Renal cortex interstitium (tissue), 11 donors: Measurements from ENCODE around the gene CMIP. TPM values are rescaled to one million over a fixed set of nuclear protein-coding genes. Genes with fewer than 3 reads are reported as not detected.
"Not testable (repeated sequence)": the region's sequence is repeated elsewhere in the genome, so short reads cannot be mapped to it uniquely, and the experiment has no call there.

Experiments
- DNase-seq, 11 donors: peaks; one replicate each; pipeline ENCODE4 v3.0.0-alpha.2; 2013; ENCODE audit warnings: low read depth in 9 of 11, low spot score in 4 of 11; ENCODE audit errors: extremely low read depth in 1 of 11
- polyA plus RNA-seq, 3 donors: library from polyadenylated mRNA; unstranded; fragments of 120-200 nt; gene quantifications; one replicate each; pipeline ENCODE4 v1.2.1, GENCODE V29; 2013; ENCODE audit not compliant: insufficient read length in 3 of 3

Gene CMIP
- polyA plus RNA-seq, 3 donors: 41.0 to 55.1 (median 46.0) TPM

GRCh38 chr16:81565321-81566028 is 120.9 kb downstream of the CMIP start:
- DNase-seq: no peak

GRCh38 chr16:81566086-81567007 is 121.7 kb downstream of the CMIP start:
- DNase-seq: no peak

DNA sequence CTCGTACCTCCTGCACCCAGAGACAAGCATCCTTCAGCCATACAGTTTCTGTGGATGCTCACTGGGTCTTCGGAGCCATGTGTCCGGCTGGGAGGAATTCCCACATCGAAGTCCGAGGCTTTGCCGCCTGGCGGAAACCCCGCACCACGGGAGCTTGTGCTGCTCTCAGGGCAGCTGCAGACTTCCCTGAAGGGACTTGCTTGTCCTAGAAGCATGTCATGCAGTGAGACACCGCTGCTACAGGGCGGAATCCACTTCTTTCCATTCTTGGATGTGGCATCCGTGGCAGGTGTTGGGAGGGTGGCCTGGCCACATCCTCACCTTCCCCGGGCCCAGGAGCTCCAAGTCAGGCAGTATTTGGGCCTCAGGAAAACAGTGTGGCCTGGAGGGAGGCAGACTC is 122.5 kb downstream of the CMIP start:
- DNase-seq: no peak

DNA sequence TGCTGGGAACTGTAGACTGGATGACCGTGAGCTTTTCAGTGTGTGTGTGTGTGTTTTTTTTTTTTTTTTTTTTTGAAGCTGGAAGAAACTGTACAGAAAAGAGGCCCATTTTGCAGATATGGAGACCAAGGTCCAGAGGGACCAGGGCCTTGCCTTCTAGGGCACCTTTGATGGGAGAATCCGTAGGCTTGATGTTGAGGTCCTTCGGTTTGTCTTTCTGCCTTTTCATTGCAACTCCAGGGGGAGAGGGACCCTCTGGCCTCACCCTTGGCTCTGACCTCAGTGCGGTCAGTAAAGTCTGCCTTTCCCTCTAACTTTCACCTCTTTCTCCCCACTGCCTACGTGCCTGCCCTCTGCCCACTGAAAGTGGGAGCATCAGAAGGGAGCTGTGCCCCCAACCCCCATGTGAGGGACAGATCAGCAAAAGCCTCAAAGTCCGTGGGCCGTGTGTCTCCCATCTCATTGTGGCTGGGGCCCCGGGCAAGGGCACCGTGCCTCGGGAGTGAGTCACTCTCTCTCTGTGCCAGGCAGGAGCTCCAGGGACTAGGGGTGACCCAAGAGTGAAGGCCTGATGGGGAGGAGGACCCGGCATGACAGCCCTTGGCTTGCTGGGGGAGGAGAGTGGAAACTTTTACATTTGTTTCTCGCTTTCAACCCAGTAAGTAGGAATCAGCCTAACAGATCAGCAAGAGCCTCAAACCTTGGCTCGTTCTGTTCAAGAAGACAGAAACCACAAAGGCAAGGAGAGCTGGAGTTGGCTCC is 123.6 kb downstream of the CMIP start:
- no peak for DNase-seq

DNA sequence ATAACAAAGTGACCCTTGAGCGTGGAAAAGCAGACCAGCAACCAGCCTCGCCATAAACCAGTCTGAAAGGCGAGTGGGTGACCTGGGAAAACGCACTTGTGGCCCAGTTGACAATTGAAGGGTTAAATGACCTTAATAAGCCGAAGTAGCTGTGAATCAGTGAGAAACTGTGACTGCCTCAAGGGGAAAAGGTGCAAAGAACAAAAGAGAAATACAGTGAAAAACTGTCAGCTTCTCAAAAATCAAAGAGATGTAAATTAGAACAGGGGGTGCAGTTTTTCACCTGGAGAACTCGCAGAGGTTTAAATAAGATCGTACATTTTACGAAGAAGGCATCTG is 124.1 kb downstream of the CMIP start:
- DNase-seq: no peak

DNA sequence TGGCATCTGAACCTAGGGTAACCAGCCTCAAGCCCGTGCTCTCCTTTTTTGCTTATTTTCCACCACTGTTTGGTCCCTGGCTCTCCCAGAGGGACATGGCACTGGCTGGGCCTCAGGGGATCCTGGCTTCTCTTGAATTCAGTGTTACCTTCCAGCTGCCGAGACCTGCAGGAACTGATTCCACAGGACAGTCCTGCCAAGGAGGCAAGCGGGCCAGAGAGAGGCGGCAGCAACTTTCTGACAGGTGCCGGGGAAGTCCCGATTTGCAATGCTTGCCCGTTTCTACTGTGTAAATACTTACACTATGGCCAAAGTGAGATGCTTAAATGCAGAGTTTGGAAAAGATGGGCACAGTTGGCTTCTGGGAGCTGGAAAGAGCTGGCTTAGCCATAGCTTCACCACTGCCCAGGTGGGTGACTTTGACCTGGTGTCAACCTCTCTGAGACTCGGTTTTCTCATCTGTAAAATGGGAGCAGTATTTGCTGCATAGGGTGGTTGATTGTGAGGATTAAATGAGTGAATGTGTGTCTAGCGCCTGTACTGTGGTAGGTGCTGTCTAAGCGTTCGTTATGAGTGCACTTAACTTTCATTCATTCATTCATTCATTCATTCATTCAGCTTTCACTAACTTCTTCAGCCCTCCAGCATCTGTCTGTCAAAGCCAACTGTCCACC is 124.9 kb downstream of the CMIP start:
- no peak for DNase-seq

DNA sequence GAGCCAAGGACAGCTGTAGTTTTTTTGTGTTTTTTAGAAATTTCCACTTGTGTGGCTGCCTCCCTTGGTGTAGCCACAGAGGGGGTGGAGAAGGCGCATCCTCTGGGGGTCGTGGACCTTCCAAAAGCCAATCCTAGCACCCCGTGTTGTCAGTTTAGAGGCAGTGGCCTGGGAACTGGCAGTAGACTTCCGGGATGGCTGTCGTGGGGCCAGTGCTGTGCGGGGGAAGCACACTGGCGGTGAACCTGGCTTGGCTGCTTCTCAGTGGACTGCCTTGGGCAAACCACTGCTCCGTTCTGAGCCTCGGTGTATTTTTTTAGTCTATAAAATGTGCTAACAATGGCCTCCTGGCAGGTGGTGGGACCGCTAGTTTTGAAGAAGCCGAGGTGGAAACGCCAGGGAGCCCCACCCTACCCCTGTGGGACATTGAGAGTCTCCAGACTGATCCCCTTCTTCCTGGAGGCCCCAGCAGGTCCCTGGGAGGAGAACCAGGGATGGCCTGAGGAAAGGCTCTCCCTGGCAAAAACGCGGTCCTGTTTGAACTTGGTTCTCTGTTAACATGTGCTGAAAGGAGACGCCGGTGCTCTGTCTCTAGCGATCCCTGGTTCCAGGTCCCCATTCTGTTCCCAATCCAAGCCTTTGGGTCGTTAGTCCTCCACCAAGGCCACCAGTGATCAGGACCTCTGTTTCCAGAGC is 125.7 kb downstream of the CMIP start:
- no peak for DNase-seq

DNA sequence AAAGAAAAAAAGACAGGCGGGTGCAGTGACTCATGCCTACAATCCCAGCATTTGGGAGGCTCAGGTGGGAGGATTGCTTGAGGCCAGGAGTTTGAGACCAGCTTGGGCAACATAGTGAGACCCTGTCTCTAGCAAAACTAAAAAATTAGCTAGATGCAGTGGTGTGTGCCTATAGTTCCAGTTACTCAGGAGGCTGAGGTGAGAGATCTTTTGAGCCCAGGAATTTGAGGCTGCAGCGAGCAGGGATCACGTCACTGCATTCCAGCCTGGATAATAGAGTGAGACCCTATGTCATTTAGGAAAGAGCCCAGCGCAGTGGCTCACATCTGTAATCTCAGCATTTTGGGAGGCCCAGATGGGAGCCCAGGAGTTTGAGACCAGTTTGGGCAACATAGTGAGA is 126.6 kb downstream of the CMIP start:
- DNase-seq: no peak

DNA sequence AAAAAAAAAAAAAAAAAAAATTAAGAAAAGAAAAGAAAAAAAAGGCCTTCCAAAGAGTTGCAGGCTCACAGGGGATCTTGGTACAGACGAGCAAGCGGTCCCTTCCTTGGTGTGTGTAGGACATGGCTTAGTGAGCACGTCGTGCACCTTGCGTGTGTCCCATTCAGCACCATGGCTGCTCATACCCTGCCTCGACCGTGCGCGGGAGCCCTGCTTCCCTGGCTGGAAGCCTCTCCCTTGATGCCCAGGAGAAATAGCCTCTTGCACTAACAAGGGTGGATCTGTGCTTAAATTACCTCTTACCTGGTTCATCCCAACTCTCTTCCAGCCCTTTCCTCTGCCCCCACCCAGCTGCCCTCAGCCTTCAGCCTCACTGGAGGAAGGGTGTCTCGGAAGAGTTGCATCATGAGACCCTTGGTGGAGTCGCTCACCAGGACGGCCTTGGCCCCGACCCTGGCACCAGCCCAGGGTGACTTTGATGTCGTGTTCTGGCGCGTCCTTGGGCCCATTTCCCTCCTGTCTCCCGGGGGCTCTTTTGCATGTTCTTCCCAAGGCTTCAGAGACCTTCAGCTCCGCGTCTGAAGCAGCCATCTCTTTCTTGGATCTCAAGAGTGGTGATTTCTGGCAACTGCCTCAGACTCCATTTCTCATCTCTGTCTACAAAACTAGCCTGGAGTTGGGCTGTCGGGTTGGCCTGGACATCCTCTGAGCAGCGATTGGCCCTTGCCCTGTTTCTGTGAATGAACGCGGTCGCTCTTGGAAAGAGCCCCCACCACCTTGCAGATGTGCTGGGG is 127.2 kb downstream of the CMIP start:
- DNase-seq: no peak

- DNase-seq: no peak
These were observed 128.0 kb downstream of the CMIP start for GRCh38 chr16:81572386-81573144.

GRCh38 chr16:81573533-81574020 is 129.0 kb downstream of the CMIP start:
- no peak for DNase-seq

DNA sequence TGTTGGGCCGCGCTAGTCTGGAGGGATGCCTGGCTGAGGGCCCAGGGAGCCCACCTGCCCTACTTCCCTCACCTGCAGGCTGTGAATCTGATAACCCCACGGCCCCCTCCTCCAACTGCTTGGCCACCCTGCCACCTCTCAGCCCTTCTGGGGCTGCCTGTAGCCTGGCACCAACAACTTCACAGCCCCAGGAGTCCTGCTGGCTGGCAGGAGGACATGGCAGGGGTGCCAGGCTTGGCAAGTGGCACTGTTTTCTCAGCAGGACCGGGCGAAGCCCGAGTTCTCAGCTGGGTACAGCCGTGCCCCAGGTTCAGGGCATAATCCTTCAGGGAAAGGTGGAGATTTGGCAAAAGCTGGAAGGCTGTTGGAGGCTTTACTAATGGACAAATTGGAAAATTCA is 129.6 kb downstream of the CMIP start:
- no peak for DNase-seq

DNA sequence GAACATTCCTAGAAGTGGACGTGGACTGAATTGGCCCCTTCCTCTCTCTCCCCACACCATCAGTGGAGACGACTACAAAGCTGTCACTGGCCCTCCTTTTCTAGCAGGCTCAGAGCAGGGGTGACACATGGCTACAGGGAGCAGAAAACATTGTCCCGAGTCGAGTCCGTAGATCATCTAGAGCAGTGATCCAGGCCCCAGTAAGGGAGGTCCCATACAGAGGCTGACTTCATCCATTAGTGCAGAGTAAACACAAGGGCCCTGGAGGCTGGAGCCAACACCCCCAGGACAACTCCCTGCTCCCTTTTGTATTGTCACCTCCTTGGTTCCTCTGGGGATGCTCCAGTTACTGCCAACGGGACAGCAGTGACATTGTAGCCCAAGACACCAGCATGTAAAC is 130.7 kb downstream of the CMIP start:
- DNase-seq: no peak

DNA sequence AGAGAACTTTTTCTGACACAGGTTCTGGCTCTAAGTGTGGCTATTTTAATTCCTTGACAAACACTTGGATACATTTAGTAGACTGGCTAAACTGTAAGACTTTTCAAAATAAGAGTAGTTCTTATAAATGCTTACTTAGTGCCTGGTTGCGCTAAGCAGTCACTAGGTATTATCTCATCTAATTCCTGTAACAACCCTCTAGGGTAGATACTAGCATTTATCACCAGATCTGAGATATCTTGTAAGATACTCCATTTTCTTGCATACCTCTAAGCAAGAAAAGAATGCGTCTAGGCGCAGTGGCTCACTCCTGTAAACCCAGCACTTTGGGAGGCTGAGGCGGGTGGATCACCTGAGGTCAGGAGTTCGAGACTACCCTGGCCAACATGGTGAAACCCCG is 131.2 kb downstream of the CMIP start:
- DNase-seq: no peak

DNA sequence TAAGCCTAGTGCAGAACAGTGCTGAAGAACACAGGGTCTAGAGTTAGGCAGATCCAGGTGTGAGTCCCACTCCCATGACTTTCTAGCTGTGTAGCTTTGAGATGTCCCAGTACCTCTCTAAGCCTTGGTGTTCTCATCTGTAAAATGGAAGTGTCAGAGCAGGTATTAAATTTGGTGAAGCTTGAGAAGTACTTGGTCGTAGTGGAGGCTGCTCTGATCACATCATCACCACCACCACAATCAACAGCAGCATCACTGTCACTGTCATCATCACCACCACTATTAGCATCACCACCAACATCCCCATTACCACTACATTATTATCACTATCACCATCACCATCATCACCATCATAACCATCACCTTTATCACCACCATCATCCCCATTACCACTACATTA is 132.1 kb downstream of the CMIP start:
- no peak for DNase-seq

GRCh38 chr16:81577272-81577671 is 132.7 kb downstream of the CMIP start:
- DNase-seq: not testable (repeated sequence)

DNA sequence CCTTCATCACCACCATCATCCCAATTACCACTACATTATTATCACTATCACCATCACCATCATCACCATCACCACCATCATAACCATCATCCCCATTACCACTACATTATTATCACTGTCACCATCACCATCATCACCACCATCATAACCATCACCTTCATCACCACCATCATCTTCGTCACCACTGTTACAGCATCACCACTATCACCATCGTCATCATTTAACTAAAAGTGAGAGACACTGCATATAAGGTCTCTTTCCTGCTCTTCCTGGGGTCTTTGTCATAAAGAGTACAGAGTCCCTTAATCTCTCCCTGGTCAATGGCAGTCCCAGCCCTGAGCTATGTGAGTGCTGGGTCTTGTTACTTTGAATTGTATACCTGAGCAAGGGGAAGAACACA is 133.5 kb downstream of the CMIP start:
- no peak for DNase-seq
